H1 (cell line): ENCODE results near the gene CELA2A. TPM values are rescaled to one million over a fixed set of nuclear protein-coding genes. Genes with fewer than 3 reads are reported as not detected.

Experiments
- CTCF ChIA-PET: fragments of 300-600 bp; sonication (Branson Sonifier 250); formaldehyde crosslinking; loops from one replicate; lab custom pipeline; 2021; ENCODE audit not compliant: partially characterized antibody; lab: Charles Lee
- POLR2A ChIA-PET: fragments of 300-600 bp; sonication (Branson Sonifier 250); formaldehyde crosslinking; loops from one replicate; lab custom pipeline; 2021; ENCODE audit warnings: inconsistent platforms; ENCODE audit not compliant: partially characterized antibody; lab: Charles Lee
- DNase-seq, 2 experiments: peaks; one replicate each; pipeline versions ENCODE4 v3.0.0 to v3.0.0-alpha.2; 2010 to 2022; ENCODE audit warnings: low spot score in 2 of 2, low read depth in 1 of 2, mixed read lengths in 1 of 2
- FAIRE-seq: peaks from 2 replicates; lab custom pipeline; 2011; peaks lifted over from hg19 to GRCh38; lab: Jason Lieb, UNC
- H2AFZ ChIP-seq: 2 replicates; pipeline ENCODE4 v1.8.1; 2012; ENCODE audit warnings: low read length, inconsistent platforms
- H2AK5ac ChIP-seq: 2 replicates; pipeline ENCODE4 v1.6.1; 2013; ENCODE audit warnings: low read depth, low read length
- H2BK120ac ChIP-seq: replicated peaks from 2 replicates; pipeline ENCODE3; 2013; ENCODE audit warnings: low read depth, low read length, inconsistent platforms
- H2BK12ac ChIP-seq: 2 replicates; pipeline ENCODE4 v1.6.1; 2013; ENCODE audit warnings: low read depth, low read length
- H2BK15ac ChIP-seq: 2 replicates; pipeline ENCODE4 v1.6.1; 2013; ENCODE audit warnings: low read length
- H2BK20ac ChIP-seq: 2 replicates; pipeline ENCODE4 v1.6.1; 2013; ENCODE audit warnings: low read length
- H2BK5ac ChIP-seq: 2 replicates; pipeline ENCODE4 v1.6.1; 2013; ENCODE audit warnings: low read depth, low read length
- H3K14ac ChIP-seq: 2 replicates; pipeline ENCODE4 v1.6.1; 2013; ENCODE audit warnings: inconsistent platforms; ENCODE audit not compliant: insufficient read length
- H3K18ac ChIP-seq: 2 replicates; pipeline ENCODE4 v1.6.1; 2013; ENCODE audit warnings: low read length; ENCODE audit errors: extremely low read depth
- H3K23ac ChIP-seq: 2 replicates; pipeline ENCODE4 v1.6.1; 2013; ENCODE audit warnings: inconsistent platforms; ENCODE audit not compliant: insufficient read length
- H3K23me2 ChIP-seq: 2 replicates; pipeline ENCODE4 v1.6.1; 2013; ENCODE audit warnings: low read depth, low read length
- H3K27ac ChIP-seq: 2 replicates; pipeline ENCODE4 v1.6.1; 2011; ENCODE audit warnings: low read depth, low read length, inconsistent platforms
- H3K27me3 ChIP-seq, 4 experiments: replicated peaks in 1 of 4; 1 replicate in 1 of 4; 2 replicates in 3 of 4; pipeline versions ENCODE4 v1.6.1 to v1.8.1; 2011 to 2013; ENCODE audit warnings: low read length in 3 of 4, mild to moderate bottlenecking in 3 of 4, inconsistent platforms in 2 of 4, mixed read lengths in 2 of 4, moderate library complexity in 1 of 4; ENCODE audit not compliant: control insufficient read depth in 3 of 4, insufficient read depth in 3 of 4; ENCODE audit errors: extremely low read depth in 1 of 4
- H3K36me3 ChIP-seq, 4 experiments: 2 replicates each; pipeline versions ENCODE4 v1.6.1 to v1.8.1; 2011 to 2013; ENCODE audit warnings: mild to moderate bottlenecking in 4 of 4, low read length in 3 of 4, moderate library complexity in 2 of 4, control low read depth in 1 of 4, inconsistent platforms in 1 of 4; ENCODE audit not compliant: insufficient read depth in 4 of 4, control insufficient read depth in 2 of 4
- H3K4ac ChIP-seq: replicated peaks from 2 replicates; pipeline ENCODE3; 2013; ENCODE audit warnings: low read length, low read depth, mixed read lengths, inconsistent platforms; ENCODE audit not compliant: insufficient read length
- H3K4me1 ChIP-seq, 4 experiments: replicated peaks in 1 of 4; 1 replicate in 1 of 4; 2 replicates in 3 of 4; pipeline versions ENCODE4 v1.6.1 to v1.8.1; 2011 to 2013; ENCODE audit warnings: low read length in 3 of 4, inconsistent platforms in 2 of 4, mixed read lengths in 1 of 4; ENCODE audit not compliant: insufficient read depth in 4 of 4, control insufficient read depth in 3 of 4
- H3K4me2 ChIP-seq, 2 experiments: 2 replicates each; pipeline versions ENCODE4 v1.6.1 to v1.8.1; 2011 to 2013; ENCODE audit warnings: low read depth in 2 of 2, low read length in 2 of 2, control low read depth in 1 of 2, inconsistent platforms in 1 of 2, mild to moderate bottlenecking in 1 of 2; ENCODE audit not compliant: insufficient read depth in 1 of 2
- H3K4me3 ChIP-seq, 4 experiments: fragments of 200-600, 300-600 bp in 1 of 4; sonication (generic), shearing (Covaris generic), sonication (Bioruptor Twin) in 1 of 4; 2 replicates each; pipeline versions ENCODE4 v1.5.1 to v1.8.1; 2011 to 2016; ENCODE audit warnings: low read length in 4 of 4, low read depth in 3 of 4, control low read depth in 2 of 4, inconsistent platforms in 2 of 4, mild to moderate bottlenecking in 2 of 4, mixed read lengths in 1 of 4, moderate library complexity in 1 of 4; ENCODE audit not compliant: insufficient read depth in 2 of 4; ENCODE audit errors: extremely low read depth in 1 of 4
- H3K56ac ChIP-seq: replicated peaks from 2 replicates; pipeline ENCODE3; 2013; ENCODE audit warnings: low read depth, mild to moderate bottlenecking, mixed read lengths, low read length, inconsistent platforms; ENCODE audit not compliant: insufficient read length
- H3K79me1 ChIP-seq: 2 replicates; pipeline ENCODE4 v1.6.1; 2013; ENCODE audit warnings: low read depth, low read length, control low read depth
- H3K79me2 ChIP-seq, 2 experiments: 2 replicates each; pipeline versions ENCODE4 v1.6.1 to v1.8.1; 2012 to 2013; ENCODE audit warnings: low read length in 2 of 2, mild to moderate bottlenecking in 2 of 2, inconsistent platforms in 1 of 2; ENCODE audit not compliant: insufficient read depth in 2 of 2, control insufficient read depth in 1 of 2
- H3K9ac ChIP-seq, 4 experiments: replicated peaks in 1 of 4; 1 replicate in 1 of 4; 2 replicates in 3 of 4; pipeline versions ENCODE4 v1.6.1 to v1.8.1; 2011 to 2013; ENCODE audit warnings: low read depth in 3 of 4, low read length in 3 of 4, control low read depth in 2 of 4, mild to moderate bottlenecking in 2 of 4, moderate library complexity in 2 of 4, inconsistent platforms in 1 of 4; ENCODE audit errors: extremely low read depth in 1 of 4
- H3K9me3 ChIP-seq, 2 experiments: 2 replicates each; pipeline versions ENCODE4 v1.6.1 to v1.8.1; 2012 to 2013; ENCODE audit warnings: mild to moderate bottlenecking in 2 of 2, moderate library complexity in 2 of 2, control low read depth in 1 of 2, inconsistent platforms in 1 of 2, low read depth in 1 of 2, low read length in 1 of 2, mixed read lengths in 1 of 2; ENCODE audit not compliant: insufficient read depth in 2 of 2
- H4K20me1 ChIP-seq, 2 experiments: replicated peaks in 1 of 2; 2 replicates each; pipeline versions ENCODE3 to v1.8.1; 2011 to 2013; ENCODE audit warnings: inconsistent platforms in 2 of 2, low read length in 2 of 2, mild to moderate bottlenecking in 1 of 2; ENCODE audit not compliant: insufficient read depth in 2 of 2, control insufficient read depth in 1 of 2
- H4K5ac ChIP-seq: 2 replicates; pipeline ENCODE4 v1.6.1; 2013; ENCODE audit warnings: low read length, low read depth, mixed read lengths, inconsistent platforms; ENCODE audit not compliant: insufficient read length
- H4K8ac ChIP-seq: 2 replicates; pipeline ENCODE4 v1.8.0; 2013; ENCODE audit warnings: mild to moderate bottlenecking, moderate library complexity, low read length, inconsistent platforms; ENCODE audit not compliant: insufficient read depth; ENCODE audit errors: extremely low read depth
- H4K91ac ChIP-seq: replicated peaks from 2 replicates; pipeline ENCODE3; 2013; ENCODE audit warnings: low read length, mixed read lengths, inconsistent platforms; ENCODE audit not compliant: insufficient read length
- BCL11A ChIP-seq, 2 experiments: IDR thresholded peaks; one replicate each; pipeline ENCODE4 v1.6.1; 2011; ENCODE audit warnings: low read depth in 2 of 2, low read length in 2 of 2, mild to moderate bottlenecking in 2 of 2
- BRCA1 ChIP-seq: IDR thresholded peaks from 2 replicates; pipeline ENCODE4 v1.6.1; 2012; ENCODE audit warnings: low read depth, low read length, improper control_type of control experiment
- CBX8 ChIP-seq: fragments of 300-800, 300-1000 bp; sonication (generic); IDR thresholded peaks from 2 replicates; pipeline ENCODE4 v1.7.1; 2016; ENCODE audit warnings: low read depth, low read length, borderline replicate concordance
- FOSL1 ChIP-seq: IDR thresholded peaks from 2 replicates; pipeline ENCODE4 v1.6.1; 2011; ENCODE audit warnings: mild to moderate bottlenecking, low read depth, low read length, moderate library complexity; ENCODE audit not compliant: insufficient read depth
- JUN ChIP-seq: IDR thresholded peaks from 2 replicates; pipeline ENCODE4 v1.6.1; 2011; ENCODE audit warnings: low read depth, mild to moderate bottlenecking, improper control_type of control experiment, low read length
- MAFK ChIP-seq: IDR thresholded peaks from 2 replicates; pipeline ENCODE4 v1.6.1; 2012; ENCODE audit warnings: low read depth, mild to moderate bottlenecking, improper control_type of control experiment, low read length
- RFX5 ChIP-seq: IDR thresholded peaks from 2 replicates; pipeline ENCODE4 v1.6.1; 2011; ENCODE audit warnings: low read depth, low read length, improper control_type of control experiment, borderline replicate concordance
- SRF ChIP-seq: IDR thresholded peaks from 2 replicates; pipeline ENCODE4 v1.6.1; 2011; ENCODE audit warnings: mild to moderate bottlenecking, low read depth, low read length, moderate library complexity
- WGBS, 2 experiments: shearing (Covaris generic) in 1 of 2; methylation state at CpG; one replicate each; pipeline versions ENCODE4 v1.1.6 to v1.1.7; 2013 to 2015; ENCODE audit warnings: low lambda C conversion rate in 2 of 2, mixed read lengths in 2 of 2, inconsistent platforms in 1 of 2, low coverage in 1 of 2, missing lambda C conversion rate in 1 of 2; ENCODE audit not compliant: insufficient replicate concordance in 2 of 2, insufficient coverage in 1 of 2, insufficient read length in 1 of 2; ENCODE audit errors: extremely low coverage in 1 of 2, missing lambda C conversion rate in 1 of 2; 5-methylcytosine and 5-hydroxymethylcytosine counted together
- polyA plus RNA-seq, 7 experiments: library from polyadenylated mRNA; depleted of rRNA in 3 of 7; stranded (reverse) in 5 of 7; unstranded in 2 of 7; fragments of >200 nt in 5 of 7; fragments of 200-250 nt in 2 of 7; gene quantifications; 1 replicate in 5 of 7; 2 replicates in 1 of 7; 4 replicates in 1 of 7; pipeline versions ENCODE4 v1.2.1 to v1.2.3, GENCODE V29; 2011 to 2013; ENCODE audit warnings: missing spikeins in 2 of 7, mixed read lengths in 2 of 7
- total RNA-seq: library from RNA; stranded (reverse); fragmentation: NEBNext Ultra II Directional; extraction: Animal tissue kit (Norgen Biotek cat#: 25700); gene quantifications from 2 replicates; pipeline ENCODE4 v1.2.1, GENCODE V29; 2021
- TF ChIP-seq, protein P1 (sequence below): IDR thresholded peaks from 2 replicates; pipeline ENCODE4 v1.6.1; 2011; ENCODE audit warnings: low read depth, mild to moderate bottlenecking, low read length; ENCODE audit not compliant: insufficient read depth
- TF ChIP-seq, protein P2 (sequence below): IDR thresholded peaks from 2 replicates; pipeline ENCODE4 v1.6.1; 2012; ENCODE audit warnings: inconsistent platforms

The CELA2A gene
- total and polyA plus RNA-seq, 2 of the 8 experiments (the other 6 are each of a cell fraction or from before 2014, with no cell fraction given), result not detected

DNA sequence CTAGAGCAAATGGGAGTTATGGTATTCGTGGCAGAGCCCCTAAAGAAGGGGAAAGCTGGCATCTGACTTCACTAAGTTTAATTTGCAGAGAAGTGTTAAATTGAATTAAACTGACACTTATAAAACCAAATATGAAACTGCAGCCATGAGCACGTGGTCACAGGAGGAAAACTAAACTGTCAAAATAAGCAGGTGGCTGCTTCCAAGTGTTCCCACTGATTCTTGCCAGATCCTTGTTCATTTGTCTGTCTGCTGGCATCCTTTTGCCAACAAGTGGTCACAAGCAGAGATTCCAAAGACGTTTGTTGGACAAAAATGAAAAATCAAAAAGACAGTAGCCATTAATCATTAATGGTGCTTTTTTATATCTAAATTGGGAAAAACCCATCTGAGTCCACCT is 12.8 kb downstream of the CELA2A start:
- H3K18ac ChIP-seq, result no peak overlapping the region
- FAIRE-seq (no peak), DNase-seq (no peak)
- no peak overlapping the region for H3K4me2 ChIP-seq
- no peak overlapping the region for H4K8ac ChIP-seq
- no peak overlapping the region for H2BK15ac ChIP-seq
- no peaks in the 10 kb centered on the region for H3K27me3 ChIP-seq
- H3K4ac ChIP-seq, result no peak overlapping the region
- no peak overlapping the region for H3K27ac ChIP-seq
- no peaks in the 10 kb centered on the region for H3K23me2 ChIP-seq
- no peak overlapping the region for H3K23ac ChIP-seq
- CTCF ChIA-PET, result interaction anchor here (0.6 kb wide), 1 partner anchor 1499 kb away, joined by 3 read pairs; no protein-coding TSS in a partner anchor
- H2AFZ ChIP-seq, result no peak overlapping the region
- TF ChIP-seq, protein P1, sequence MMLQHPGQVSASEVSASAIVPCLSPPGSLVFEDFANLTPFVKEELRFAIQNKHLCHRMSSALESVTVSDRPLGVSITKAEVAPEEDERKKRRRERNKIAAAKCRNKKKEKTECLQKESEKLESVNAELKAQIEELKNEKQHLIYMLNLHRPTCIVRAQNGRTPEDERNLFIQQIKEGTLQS, result no peak
- no peak for TF ChIP-seq CBX8
- TF ChIP-seq, protein P2, sequence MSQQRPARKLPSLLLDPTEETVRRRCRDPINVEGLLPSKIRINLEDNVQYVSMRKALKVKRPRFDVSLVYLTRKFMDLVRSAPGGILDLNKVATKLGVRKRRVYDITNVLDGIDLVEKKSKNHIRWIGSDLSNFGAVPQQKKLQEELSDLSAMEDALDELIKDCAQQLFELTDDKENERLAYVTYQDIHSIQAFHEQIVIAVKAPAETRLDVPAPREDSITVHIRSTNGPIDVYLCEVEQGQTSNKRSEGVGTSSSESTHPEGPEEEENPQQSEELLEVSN, result no peak
- TF ChIP-seq RFX5, result no peak
- no peak for TF ChIP-seq BRCA1
- TF ChIP-seq SRF, result no peak
- no peak for TF ChIP-seq BCL11A (IDR thresholded peaks at IDR 0.05; ENCODE audit: low read depth in 2 of 2, low read length in 2 of 2)
- TF ChIP-seq MAFK, result no peak
- no peak for TF ChIP-seq JUN
- no peak for TF ChIP-seq FOSL1
- 79% methylated on average over 3 of the region's 3 CpGs; no CpG with 5 or more reads in 1 of the 2 experiments for WGBS, 2 experiments
- no peaks in the 10 kb centered on the region for H3K4me1 ChIP-seq
- no peak overlapping the region for H3K4me3 ChIP-seq
- H2AK5ac ChIP-seq, result no peak overlapping the region
- H3K9ac ChIP-seq, result no peak overlapping the region
- peaks cover 0 to 2% of the 10 kb centered on the region in 2 experiments for H4K20me1 ChIP-seq
- no peaks in the 10 kb centered on the region for H3K79me2 ChIP-seq
- no peaks in the 10 kb centered on the region for H3K79me1 ChIP-seq
- POLR2A ChIA-PET, result no interaction called here
- H3K14ac ChIP-seq, result no peak overlapping the region
- H3K56ac ChIP-seq, result no peak overlapping the region
- no peak overlapping the region for H2BK12ac ChIP-seq
- no peak overlapping the region for H2BK20ac ChIP-seq
- H4K91ac ChIP-seq, result no peak overlapping the region
- H2BK120ac ChIP-seq, result no peak overlapping the region
- no peaks in the 10 kb centered on the region for H3K36me3 ChIP-seq
- H4K5ac ChIP-seq, result no peak overlapping the region
- no peak overlapping the region for H2BK5ac ChIP-seq
- H3K9me3 ChIP-seq, result no peaks in the 10 kb centered on the region
